Neural crest cell (in vitro differentiated cells): ENCODE measurements around the gene DTX3. TPM values are rescaled to one million over a fixed set of nuclear protein-coding genes. Genes with fewer than 3 reads are reported as not detected.

Source experiments
- DNase-seq: peaks from one replicate; pipeline ENCODE4 v3.0.0; 2021; ENCODE audit warnings: low read depth, mixed read lengths, low spot score
- H3K27ac Mint-ChIP-seq: one replicate; pipeline ENCODE4 v1.8.0; 2021; ENCODE audit warnings: mild to moderate bottlenecking, mixed read lengths; ENCODE audit not compliant: unreplicated experiment
- H3K27me3 Mint-ChIP-seq: 2 replicates; pipeline ENCODE4 v1.8.0; 2021; ENCODE audit warnings: low read depth, mild to moderate bottlenecking, mixed read lengths
- H3K36me3 Mint-ChIP-seq: 2 replicates; pipeline ENCODE4 v1.8.0; 2021; ENCODE audit warnings: low read depth, mild to moderate bottlenecking, mixed read lengths
- H3K4me1 Mint-ChIP-seq: 2 replicates; pipeline ENCODE4 v1.8.0; 2021; ENCODE audit warnings: mixed read lengths
- H3K4me3 Mint-ChIP-seq: one replicate; pipeline ENCODE4 v1.8.0; 2021; ENCODE audit warnings: mild to moderate bottlenecking, mixed read lengths
- H3K9me3 Mint-ChIP-seq: 2 replicates; pipeline ENCODE4 v1.8.0; 2021; ENCODE audit warnings: mixed read lengths
- total RNA-seq: library from RNA; stranded (reverse); gene quantifications from 2 replicates; pipeline ENCODE4 v1.2.1, GENCODE V29; 2021
- TF ChIP-seq, protein P1 (sequence below): fragments of 200-600 bp; sonication (generic); conservative IDR thresholded peaks from 2 replicates; pipeline ENCODE4 v1.5.0; 2021; ENCODE audit warnings: antibody characterized with exemption, mild to moderate bottlenecking

Gene DTX3
- total RNA-seq, 1 donor from 2014 or later, result 74.7 TPM

- H3K27ac Mint-ChIP-seq, result no peak overlapping the region
- no peaks in the 10 kb centered on the region for H3K9me3 Mint-ChIP-seq
- TF ChIP-seq, protein P1, sequence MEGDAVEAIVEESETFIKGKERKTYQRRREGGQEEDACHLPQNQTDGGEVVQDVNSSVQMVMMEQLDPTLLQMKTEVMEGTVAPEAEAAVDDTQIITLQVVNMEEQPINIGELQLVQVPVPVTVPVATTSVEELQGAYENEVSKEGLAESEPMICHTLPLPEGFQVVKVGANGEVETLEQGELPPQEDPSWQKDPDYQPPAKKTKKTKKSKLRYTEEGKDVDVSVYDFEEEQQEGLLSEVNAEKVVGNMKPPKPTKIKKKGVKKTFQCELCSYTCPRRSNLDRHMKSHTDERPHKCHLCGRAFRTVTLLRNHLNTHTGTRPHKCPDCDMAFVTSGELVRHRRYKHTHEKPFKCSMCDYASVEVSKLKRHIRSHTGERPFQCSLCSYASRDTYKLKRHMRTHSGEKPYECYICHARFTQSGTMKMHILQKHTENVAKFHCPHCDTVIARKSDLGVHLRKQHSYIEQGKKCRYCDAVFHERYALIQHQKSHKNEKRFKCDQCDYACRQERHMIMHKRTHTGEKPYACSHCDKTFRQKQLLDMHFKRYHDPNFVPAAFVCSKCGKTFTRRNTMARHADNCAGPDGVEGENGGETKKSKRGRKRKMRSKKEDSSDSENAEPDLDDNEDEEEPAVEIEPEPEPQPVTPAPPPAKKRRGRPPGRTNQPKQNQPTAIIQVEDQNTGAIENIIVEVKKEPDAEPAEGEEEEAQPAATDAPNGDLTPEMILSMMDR, result no peak
- DNase-seq, result no peak
- peak overlapping the region; percentile 94 for H3K4me3 Mint-ChIP-seq
- H3K4me1 Mint-ChIP-seq, result peaks cover 29% of the 10 kb centered on the region
- H3K27me3 Mint-ChIP-seq, result peaks cover 12% of the 10 kb centered on the region
- H3K36me3 Mint-ChIP-seq, result peaks cover 18% of the 10 kb centered on the region
Measured at GRCh38 chr12:57612711-57613426, 8.2 kb downstream of the DTX3 start.

GRCh38 chr12:57613427-57614109 is 8.9 kb downstream of the DTX3 start:
- no peak overlapping the region for H3K4me3 Mint-ChIP-seq
- H3K27me3 Mint-ChIP-seq, result peaks cover 19% of the 10 kb centered on the region
- no peak for DNase-seq
- TF ChIP-seq, protein P1, result no peak
- no peaks in the 10 kb centered on the region for H3K9me3 Mint-ChIP-seq
- no peak overlapping the region for H3K27ac Mint-ChIP-seq
- H3K36me3 Mint-ChIP-seq, result peaks cover 22% of the 10 kb centered on the region
- peaks cover 29% of the 10 kb centered on the region for H3K4me1 Mint-ChIP-seq

DNA sequence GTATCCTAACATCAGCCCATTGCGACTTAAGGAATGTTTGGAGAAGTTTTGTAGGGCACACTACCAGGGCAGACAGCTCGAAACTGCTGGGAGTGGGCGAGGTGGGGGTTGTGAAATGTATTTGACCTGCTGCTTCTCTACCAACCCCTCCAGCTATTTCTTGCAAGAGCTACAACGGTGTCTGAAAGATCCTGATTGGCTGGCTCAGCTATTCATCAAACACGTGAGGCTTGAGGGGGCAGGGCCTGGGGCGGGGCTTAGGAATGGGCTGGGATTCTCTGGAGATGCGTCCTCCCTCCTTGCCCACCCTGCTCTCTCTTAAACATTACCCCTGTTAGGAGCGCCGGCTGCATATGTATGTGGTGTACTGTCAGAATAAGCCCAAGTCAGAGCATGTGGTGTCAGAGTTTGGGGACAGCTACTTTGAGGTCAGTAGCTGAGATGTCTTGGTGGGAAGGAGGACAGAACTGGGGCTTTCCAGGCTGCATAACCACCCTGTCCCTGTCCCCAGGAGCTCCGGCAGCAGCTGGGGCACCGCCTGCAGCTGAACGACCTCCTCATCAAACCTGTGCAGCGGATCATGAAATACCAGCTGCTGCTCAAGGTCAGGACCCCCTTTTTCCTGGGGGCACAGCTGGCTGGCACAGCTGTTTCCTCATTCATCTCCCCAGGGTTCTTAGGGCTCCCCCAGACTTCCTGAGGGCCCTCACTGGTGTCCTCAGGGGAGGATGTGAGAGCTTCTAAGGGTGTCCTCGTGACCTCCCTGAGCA is 9.7 kb downstream of the DTX3 start:
- Mint-ChIP-seq H3K36me3 (peaks cover 28% of the 10 kb centered on the region), H3K9me3 (no peaks in the 10 kb centered on the region), H3K4me3 (peak overlapping the region; percentile 54), H3K27me3 (peaks cover 27% of the 10 kb centered on the region), H3K27ac (no peak overlapping the region), H3K4me1 (peaks cover 28% of the 10 kb centered on the region)
- no peak for DNase-seq
- TF ChIP-seq, protein P1, result no peak

GRCh38 chr12:57614948-57615500 is 10.4 kb downstream of the DTX3 start:
- no peak for DNase-seq

DNA sequence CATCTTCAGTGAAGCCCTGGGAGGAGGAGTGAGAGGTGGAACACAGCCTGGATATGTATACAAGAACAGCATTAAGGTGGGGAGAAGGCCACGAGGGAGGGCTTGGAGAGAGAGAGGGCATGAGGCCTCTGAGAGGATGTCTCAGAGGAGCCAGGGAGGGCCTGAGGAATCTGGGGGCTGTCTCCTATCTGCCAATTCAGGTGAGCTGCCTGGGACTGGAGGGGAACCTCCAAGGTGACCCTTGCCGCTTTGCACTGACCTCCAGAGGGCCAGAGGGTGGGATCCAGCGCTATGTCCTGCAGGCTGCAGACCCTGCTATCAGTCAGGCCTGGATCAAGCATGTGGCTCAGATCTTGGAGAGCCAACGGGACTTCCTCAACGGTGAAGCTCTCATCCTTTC is 11.0 kb downstream of the DTX3 start:
- H3K27ac Mint-ChIP-seq, result no peak overlapping the region
- peaks cover 37% of the 10 kb centered on the region for H3K27me3 Mint-ChIP-seq
- H3K9me3 Mint-ChIP-seq, result no peaks in the 10 kb centered on the region
- DNase-seq, result no peak
- peaks cover 20% of the 10 kb centered on the region for H3K4me1 Mint-ChIP-seq
- peaks cover 28% of the 10 kb centered on the region for H3K36me3 Mint-ChIP-seq
- TF ChIP-seq, protein P1, result no peak
- H3K4me3 Mint-ChIP-seq, result no peak overlapping the region

More at GRCh38 chr12:57614948-57615500, 10.4 kb downstream of the DTX3 start:
- Mint-ChIP-seq H3K36me3 (peaks cover 28% of the 10 kb centered on the region), H3K27ac (no peak overlapping the region), H3K27me3 (peaks cover 33% of the 10 kb centered on the region), H3K4me1 (peaks cover 21% of the 10 kb centered on the region), H3K9me3 (no peaks in the 10 kb centered on the region), H3K4me3 (peak overlapping the region; percentile 54)
- TF ChIP-seq, protein P1, result no peak
